Measurements from ENCODE around the gene PLPP1.
A peak's percentile ranks its signal among the peaks of the same experiment; 100 is the strongest.

Gene PLPP1

GRCh38 chr5:55432549-55432948, 102.2 kb downstream of the PLPP1 start:
- no peak for TF ChIP-seq CTCF (IDR thresholded peaks at IDR 0.05; ENCODE audit: insufficient read depth, low read depth, low read length, missing control alignments)
- no peak for DNase-seq (ENCODE audit: low read depth)
- no peak overlapping the region for H3K4me3 ChIP-seq (ENCODE audit: low read depth, low read length)

GRCh38 chr5:55429613-55430253, 105.0 kb downstream of the PLPP1 start:
- TF ChIP-seq CTCF (IDR thresholded peaks at IDR 0.05; ENCODE audit: insufficient read depth, low read depth, low read length, missing control alignments), result no peak
- DNase-seq (ENCODE audit: low read depth), result no peak
- no peak overlapping the region for H3K4me3 ChIP-seq (ENCODE audit: low read depth, low read length)

- no peak for TF ChIP-seq CTCF (IDR thresholded peaks at IDR 0.05; ENCODE audit: insufficient read depth, low read depth, low read length, missing control alignments)
- no peak for DNase-seq (ENCODE audit: low read depth)
- H3K4me3 ChIP-seq (ENCODE audit: low read depth, low read length), result no peak overlapping the region
These were observed 105.5 kb downstream of the PLPP1 start for GRCh38 chr5:55429221-55429612.

GRCh38 chr5:55427157-55427556, 107.6 kb downstream of the PLPP1 start:
- DNase-seq (ENCODE audit: low read depth), result no peak
- TF ChIP-seq CTCF (IDR thresholded peaks at IDR 0.05; ENCODE audit: insufficient read depth, low read depth, low read length, missing control alignments), result no peak
- H3K4me3 ChIP-seq (ENCODE audit: low read depth, low read length), result no peak overlapping the region

- DNase-seq (ENCODE audit: low read depth), result no peak
- no peak overlapping the region for H3K4me3 ChIP-seq (ENCODE audit: low read depth, low read length)
- no peak for TF ChIP-seq CTCF (IDR thresholded peaks at IDR 0.05; ENCODE audit: insufficient read depth, low read depth, low read length, missing control alignments)
These were observed 108.3 kb downstream of the PLPP1 start for GRCh38 chr5:55426455-55426854.

GRCh38 chr5:55421074-55421529, 113.7 kb downstream of the PLPP1 start:
- TF ChIP-seq CTCF (IDR thresholded peaks at IDR 0.05; ENCODE audit: insufficient read depth, low read depth, low read length, missing control alignments), result no peak
- H3K4me3 ChIP-seq (ENCODE audit: low read depth, low read length), result no peak overlapping the region
- peak; percentile 86 for DNase-seq (ENCODE audit: low read depth)
